GM12865 (cell line): Measurements from ENCODE around the gene SLC2A5.

ENCODE experiments used
- DNase-seq: peaks from one replicate; pipeline ENCODE4 v3.0.0; 2010; ENCODE audit warnings: low read depth
- H3K4me3 ChIP-seq: 2 replicates; pipeline ENCODE4 v1.5.1; 2011; ENCODE audit warnings: mild to moderate bottlenecking, low read depth, low read length, control low read depth
- CTCF ChIP-seq: IDR thresholded peaks from 2 replicates; pipeline ENCODE4 v1.5.1; 2011; ENCODE audit warnings: low read length, control low read depth, low read depth, inconsistent platforms; ENCODE audit not compliant: insufficient read depth; ENCODE audit errors: missing control alignments

The SLC2A5 gene

GRCh38 chr1:9073143-9073542 lies 3.7 kb upstream of the SLC2A5 start:
- no peak for TF ChIP-seq CTCF
- no peak for DNase-seq

GRCh38 chr1:9071554-9072235 lies 2.3 kb upstream of the SLC2A5 start:
- no peak for DNase-seq
- H3K4me3 ChIP-seq: no peak overlapping the region
- no peak for TF ChIP-seq CTCF

More at GRCh38 chr1:9073143-9073542, 3.7 kb upstream of the SLC2A5 start:
- H3K4me3 ChIP-seq: no peak overlapping the region

- DNase-seq: no peak
- H3K4me3 ChIP-seq: peak overlapping the region; percentile 75; the same call in 1 of the 2 replicates
- TF ChIP-seq CTCF: no peak
Observed at GRCh38 chr1:9070486-9070885, 1.1 kb upstream of the SLC2A5 start.

GRCh38 chr1:9068981-9069325 lies 482 bp downstream of the SLC2A5 start:
- H3K4me3 ChIP-seq: peak overlapping the region; percentile 75
- peak; percentile 48 for DNase-seq
- TF ChIP-seq CTCF: no peak

- DNase-seq: peak; percentile 35
- H3K4me3 ChIP-seq: peak overlapping the region; percentile 28; the same call in 1 of the 2 replicates
- no peak for TF ChIP-seq CTCF
Observed at GRCh38 chr1:9066945-9067807, 2.3 kb downstream of the SLC2A5 start.

GRCh38 chr1:9065213-9065751 lies 4.2 kb downstream of the SLC2A5 start:
- H3K4me3 ChIP-seq: no peak overlapping the region
- no peak for DNase-seq
- no peak for TF ChIP-seq CTCF
